Spleen (tissue), 11 donors: ENCODE results near the gene ADAT2. TPM values are rescaled to one million over a fixed set of nuclear protein-coding genes. Genes with fewer than 3 reads are reported as not detected.

Experiments
- DNase-seq: peaks from one replicate; pipeline ENCODE4 v3.0.0-alpha.2; 2020
- H3K27ac ChIP-seq, 8 donors: fragments of 200-600 bp; sonication (generic) in 7 of 8; 1 replicate in 4 of 8; 2 replicates in 4 of 8; pipeline versions ENCODE4 v1.5.0 to v1.8.0; 2016 to 2021; ENCODE audit warnings: inconsistent platforms in 4 of 8, mild to moderate bottlenecking in 4 of 8, moderate library complexity in 1 of 8
- H3K27me3 ChIP-seq, 7 donors: fragments of 200-600 bp; sonication (generic) in 6 of 7; replicated peaks in 1 of 7; 1 replicate in 4 of 7; 2 replicates in 3 of 7; pipeline versions ENCODE4 v1.5.0 to v1.8.0; 2016 to 2021; ENCODE audit warnings: inconsistent platforms in 3 of 7, mild to moderate bottlenecking in 1 of 7
- H3K36me3 ChIP-seq, 6 donors: fragments of 200-600 bp; sonication (generic) in 5 of 6; 1 replicate in 4 of 6; 2 replicates in 2 of 6; pipeline versions ENCODE4 v1.5.0 to v1.8.0; 2016 to 2021; ENCODE audit warnings: inconsistent platforms in 2 of 6
- H3K4me1 ChIP-seq, 6 donors: fragments of 200-600 bp; sonication (generic) in 5 of 6; 1 replicate in 3 of 6; 2 replicates in 3 of 6; pipeline versions ENCODE4 v1.5.0 to v1.8.0; 2016 to 2021; ENCODE audit warnings: inconsistent platforms in 3 of 6
- H3K4me3 ChIP-seq, 8 donors: fragments of 200-600 bp; sonication (generic) in 7 of 8; 1 replicate in 4 of 8; 2 replicates in 4 of 8; pipeline versions ENCODE4 v1.5.0 to v1.8.0; 2016 to 2021; ENCODE audit warnings: inconsistent platforms in 4 of 8, mild to moderate bottlenecking in 4 of 8, moderate library complexity in 2 of 8
- H3K9me3 ChIP-seq, 8 donors: fragments of 200-600 bp; sonication (generic) in 7 of 8; 1 replicate in 4 of 8; 2 replicates in 4 of 8; pipeline versions ENCODE4 v1.5.0 to v1.8.0; 2016 to 2021; ENCODE audit warnings: inconsistent platforms in 4 of 8
- POLR2A ChIP-seq, 3 donors: fragments of 450-650 bp; IDR thresholded peaks; one replicate each; pipeline ENCODE4 v1.5.1; 2017; ENCODE audit warnings: antibody characterized with exemption in 3 of 3, mild to moderate bottlenecking in 1 of 3
- POLR2AphosphoS5 ChIP-seq, 3 donors: sonication (generic); formaldehyde crosslinking; IDR thresholded peaks; one replicate each; pipeline ENCODE4 v1.5.1; 2017; ENCODE audit warnings: antibody characterized with exemption in 3 of 3
- WGBS, 5 donors: extraction: QIAGEN DNeasy Blood & Tissue Kit in 3 of 5; methylation state at CpG; one replicate each; pipeline versions ENCODE4 v1.1.5 to v1.1.7; 2013 to 2018; 5-methylcytosine and 5-hydroxymethylcytosine counted together
- intact Hi-C: fragments of 100-400 bp; cut with DNase I; formaldehyde crosslinking; loops from one replicate; pipeline ENCODE4 v1.15.0; 2023; ENCODE audit warnings: low total_unique reads
- polyA plus RNA-seq, 3 donors: library from polyadenylated mRNA; stranded (reverse); fragments of 200-250 nt; gene quantifications; one replicate each; pipeline ENCODE4 v1.2.1, GENCODE V29; 2013
- total RNA-seq, 7 donors: library from RNA; depleted of rRNA in 3 of 7; stranded (reverse); fragments of >200 nt in 3 of 7; fragmentation: NEBNext Ultra II Directional in 4 of 7; extraction: Animal tissue kit (Norgen Biotek cat#: 25700) in 4 of 7; gene quantifications; one replicate each; pipeline versions ENCODE4 v1.1.0 to v1.2.1, GENCODE V29; 2016 to 2021
- TF ChIP-seq, protein P1 (sequence below), 11 experiments: fragments of 200-600 bp in 7 of 11; fragments of 450-650 bp in 4 of 11; sonication (generic) in 4 of 11; IDR thresholded peaks in 8 of 11; conservative IDR thresholded peaks in 3 of 11; 1 replicate in 7 of 11; 2 replicates in 4 of 11; pipeline versions ENCODE4 v1.4.0 to v1.8.0; 2016 to 2021; ENCODE audit warnings: antibody characterized with exemption in 11 of 11, inconsistent platforms in 4 of 11, mild to moderate bottlenecking in 1 of 11
- donor health status: healthy with polysubstance abuse.
- donor health status: DM: no; HTN: no; CAD: no; lungs with moderate emphysema.
- donor health status: DM: no; HTN: no; CAD: no.
- donor health status: Bipolar disorder and iron deficiency.
- donor health status: healthy.
- donor health status: DM: no; HTN: no; CAD: no.
- donor health status: DM: yes; HTN: yes; CAD: no.

ADAT2 gene
- total and polyA plus RNA-seq, 10 donors = 5.4 to 17.8 (median 9.8) TPM

- no peak for DNase-seq
- WGBS, 5 donors = 82 to 89% (median 86%) methylated on average over 5 of the region's 5 CpGs
- Histone ChIP-seq H3K4me3 (no peak overlapping the region), H3K9me3 (no peaks in the 10 kb centered on the region), H3K36me3 (no peaks in the 10 kb centered on the region), H3K4me1 (peaks cover 5 to 21% (median 12%) of the 10 kb centered on the region in 6 donors), H3K27ac (no peak overlapping the region), H3K27me3 (no peaks in the 10 kb centered on the region)
- no peak for TF ChIP-seq POLR2AphosphoS5 (IDR thresholded peaks at IDR 0.05)
- TF ChIP-seq, protein P1, sequence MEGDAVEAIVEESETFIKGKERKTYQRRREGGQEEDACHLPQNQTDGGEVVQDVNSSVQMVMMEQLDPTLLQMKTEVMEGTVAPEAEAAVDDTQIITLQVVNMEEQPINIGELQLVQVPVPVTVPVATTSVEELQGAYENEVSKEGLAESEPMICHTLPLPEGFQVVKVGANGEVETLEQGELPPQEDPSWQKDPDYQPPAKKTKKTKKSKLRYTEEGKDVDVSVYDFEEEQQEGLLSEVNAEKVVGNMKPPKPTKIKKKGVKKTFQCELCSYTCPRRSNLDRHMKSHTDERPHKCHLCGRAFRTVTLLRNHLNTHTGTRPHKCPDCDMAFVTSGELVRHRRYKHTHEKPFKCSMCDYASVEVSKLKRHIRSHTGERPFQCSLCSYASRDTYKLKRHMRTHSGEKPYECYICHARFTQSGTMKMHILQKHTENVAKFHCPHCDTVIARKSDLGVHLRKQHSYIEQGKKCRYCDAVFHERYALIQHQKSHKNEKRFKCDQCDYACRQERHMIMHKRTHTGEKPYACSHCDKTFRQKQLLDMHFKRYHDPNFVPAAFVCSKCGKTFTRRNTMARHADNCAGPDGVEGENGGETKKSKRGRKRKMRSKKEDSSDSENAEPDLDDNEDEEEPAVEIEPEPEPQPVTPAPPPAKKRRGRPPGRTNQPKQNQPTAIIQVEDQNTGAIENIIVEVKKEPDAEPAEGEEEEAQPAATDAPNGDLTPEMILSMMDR (IDR thresholded peaks at IDR 0.05 in 8 of 11, conservative IDR thresholded peaks at IDR 0.05 in 3 of 11) = no peak
- no peak for TF ChIP-seq POLR2A (IDR thresholded peaks at IDR 0.05)
- intact Hi-C loops = no loop called here
Measured at GRCh38 chr6:143401636-143402370, 48.7 kb downstream of the ADAT2 start.

- peak overlapping the region in 1 of 8 donors; percentile 14 for H3K27ac ChIP-seq
- peaks cover 5 to 26% (median 12%) of the 10 kb centered on the region in 6 donors for H3K4me1 ChIP-seq
Measured at GRCh38 chr6:143401068-143401446, 49.4 kb downstream of the ADAT2 start.

GRCh38 chr6:143400258-143401067, 50.0 kb downstream of the ADAT2 start:
- H3K4me1 ChIP-seq = peaks cover 5 to 26% (median 12%) of the 10 kb centered on the region in 6 donors
- no peak for DNase-seq
- no peaks in the 10 kb centered on the region for H3K9me3 ChIP-seq
- H3K27ac ChIP-seq = peak overlapping the region in 4 of 8 donors; percentile 14 to 54 (median 29)
- H3K4me3 ChIP-seq = no peak overlapping the region
- H3K27me3 ChIP-seq = no peaks in the 10 kb centered on the region
- H3K36me3 ChIP-seq = no peaks in the 10 kb centered on the region
- TF ChIP-seq, protein P1 (IDR thresholded peaks at IDR 0.05 in 8 of 11, conservative IDR thresholded peaks at IDR 0.05 in 3 of 11) = no peak
- TF ChIP-seq POLR2AphosphoS5 (IDR thresholded peaks at IDR 0.05) (no peak), POLR2A (IDR thresholded peaks at IDR 0.05) (no peak)
- intact Hi-C loops = no loop called here
- WGBS, 5 donors = 35 to 45% (median 37%) methylated on average over 6 of the region's 6 CpGs

More at GRCh38 chr6:143401068-143401446, 49.4 kb downstream of the ADAT2 start:
- intact Hi-C loops = no loop called here
- Histone ChIP-seq H3K27me3 (no peaks in the 10 kb centered on the region), H3K4me3 (no peak overlapping the region), H3K9me3 (no peaks in the 10 kb centered on the region), H3K36me3 (no peaks in the 10 kb centered on the region)
- no peak for TF ChIP-seq POLR2AphosphoS5 (IDR thresholded peaks at IDR 0.05)
- TF ChIP-seq POLR2A (IDR thresholded peaks at IDR 0.05) = no peak
- TF ChIP-seq, protein P1 (IDR thresholded peaks at IDR 0.05 in 8 of 11, conservative IDR thresholded peaks at IDR 0.05 in 3 of 11) = no peak
- DNase-seq = no peak
- 36 to 46% (median 41%) methylated on average over 1 of the region's 1 CpG for WGBS, 5 donors

GRCh38 chr6:143399775-143400174, 50.7 kb downstream of the ADAT2 start:
- Histone ChIP-seq H3K27ac (peak overlapping the region in 2 of 8 donors; percentile 17 to 41), H3K9me3 (no peaks in the 10 kb centered on the region), H3K4me1 (peaks cover 5 to 26% (median 12%) of the 10 kb centered on the region in 6 donors), H3K27me3 (no peaks in the 10 kb centered on the region), H3K4me3 (no peak overlapping the region), H3K36me3 (no peaks in the 10 kb centered on the region)
- TF ChIP-seq, protein P1 (IDR thresholded peaks at IDR 0.05 in 8 of 11, conservative IDR thresholded peaks at IDR 0.05 in 3 of 11) = no peak
- TF ChIP-seq POLR2A (IDR thresholded peaks at IDR 0.05) (no peak), POLR2AphosphoS5 (IDR thresholded peaks at IDR 0.05) (no peak)
- 77 to 90% (median 83%) methylated on average over 7 of the region's 7 CpGs for WGBS, 5 donors
- intact Hi-C loops = no loop called here
- DNase-seq = no peak
